Activated CD4-positive, alpha-beta memory T cell treated with anti-CD3 and anti-CD28 coated beads for 36 hours (primary cell): ENCODE data around the gene CBFB. TPM values are rescaled to one million over a fixed set of nuclear protein-coding genes. Genes with fewer than 3 reads are reported as not detected.
"Not testable (repeated sequence)": the region's sequence is repeated elsewhere in the genome, so short reads cannot be mapped to it uniquely, and the experiment has no call there.

Source experiments
- CTCF ChIA-PET: fragments of 350-600 bp; sonication (Branson Sonifier 250); formaldehyde crosslinking; loops from one replicate; lab custom pipeline; 2021; ENCODE audit warnings: antibody characterized with exemption, inconsistent platforms; lab: Charles Lee
- POLR2A ChIA-PET: fragments of 350-600 bp; sonication (Branson Sonifier 250); formaldehyde crosslinking; loops from one replicate; lab custom pipeline; 2021; ENCODE audit warnings: antibody characterized with exemption; lab: Charles Lee
- DNase-seq: peaks from one replicate; pipeline ENCODE4 v3.0.0-alpha.2; 2020
- H3K27ac Mint-ChIP-seq: one replicate; pipeline ENCODE4 v1.8.0; 2021; ENCODE audit warnings: mixed read lengths
- H3K27me3 Mint-ChIP-seq: one replicate; pipeline ENCODE4 v1.8.0; 2021; ENCODE audit warnings: mixed read lengths
- H3K36me3 Mint-ChIP-seq: one replicate; pipeline ENCODE4 v1.8.0; 2021; ENCODE audit warnings: mixed read lengths
- H3K4me1 Mint-ChIP-seq: one replicate; pipeline ENCODE4 v1.8.0; 2021; ENCODE audit warnings: low read depth, mixed read lengths
- H3K4me3 Mint-ChIP-seq: one replicate; pipeline ENCODE4 v1.8.0; 2021; ENCODE audit warnings: mild to moderate bottlenecking, mixed read lengths
- H3K9me3 Mint-ChIP-seq: one replicate; pipeline ENCODE4 v1.8.0; 2021; ENCODE audit warnings: mixed read lengths
- intact Hi-C: fragments of 100-400 bp; cut with micrococcal nuclease; formaldehyde crosslinking; loops from one replicate; pipeline ENCODE4 v1.15.1; 2023
- total RNA-seq, 2 experiments: library from RNA; stranded (reverse); gene quantifications; one replicate each; pipeline ENCODE4 v1.2.3, GENCODE V29; 2021

The CBFB gene
- total RNA-seq = 100 to 1,000 TPM; 155 to 163 TPM

DNA sequence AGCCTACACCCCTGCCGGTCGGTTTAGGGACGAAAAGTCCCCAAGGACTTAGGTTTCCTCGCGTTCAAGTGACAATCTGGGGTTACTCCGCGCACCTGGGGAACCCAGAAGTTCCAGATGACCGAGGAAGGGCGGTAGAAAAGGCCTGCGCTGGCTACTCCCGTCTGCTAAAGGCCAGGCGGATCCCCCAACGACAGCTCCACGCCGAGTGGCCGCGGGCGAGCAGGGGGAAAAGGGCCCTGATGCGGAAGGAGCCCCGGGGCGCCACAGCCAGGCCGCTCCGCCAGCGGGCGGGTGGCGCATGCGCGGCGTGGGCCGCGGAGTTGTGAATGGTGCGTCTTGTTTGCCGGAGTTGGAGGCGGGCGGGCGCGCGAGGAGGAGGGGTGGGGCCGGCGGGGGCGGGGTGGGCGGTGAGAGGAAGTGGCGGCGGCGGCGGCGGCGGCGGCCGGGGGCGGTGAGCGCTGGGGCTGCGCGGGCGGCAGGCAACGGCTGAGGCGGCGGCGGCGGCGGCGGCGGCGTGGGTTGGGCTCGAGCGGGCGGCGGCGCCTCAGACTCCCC is at the start of gene CBFB:
Gene CBFB, plus strand, starts transcription at position 454 of the 558 bp plus-strand sequence. CDS start 259 bp downstream, outside the sequence.
- Mint-ChIP-seq H3K9me3 (no peaks in the 10 kb centered on the region), H3K36me3 (peaks cover 25% of the 10 kb centered on the region), H3K27me3 (no peaks in the 10 kb centered on the region), H3K27ac (peak within 1 kb of the TSS; percentile 93), H3K4me1 (peaks cover 39% of the 10 kb centered on the region), H3K4me3 (peak within 1 kb of the TSS; percentile 89)
- intact Hi-C loops = loop anchor here (1.0 to 5.0 kb wide), 2 partner anchors 27 to 534 kb away; partner anchors contain the start of gene CTCF
- CTCF ChIA-PET = interaction anchor here (0.9 to 8.0 kb wide), 10 partner anchors 9 to 161 kb away, joined by 3 to 56 read pairs (median 4); partner anchors contain the start of gene B3GNT9
- POLR2A ChIA-PET = interaction anchor here (0.7 to 3.7 kb wide), 11 partner anchors 10 to 134 kb away, joined by 3 to 21 read pairs (median 6); no protein-coding TSS in a partner anchor
- peak; percentile 94 for DNase-seq

- no peak for DNase-seq
- peak overlapping the region; percentile 100 for H3K27ac Mint-ChIP-seq
- CTCF ChIA-PET = interaction anchor here (0.7 to 4.6 kb wide), 10 partner anchors 19 to 202 kb away, joined by 3 to 29 read pairs (median 4); partner anchors contain the start of genes FBXL8, NAE1, PDP2 and TRADD
Measured at GRCh38 chr16:66983033-66983432, 45.9 kb upstream of the CBFB start.

GRCh38 chr16:66984892-66985311 is 44.0 kb upstream of the CBFB start:
- Mint-ChIP-seq H3K36me3 (peaks cover 22% of the 10 kb centered on the region), H3K27me3 (no peaks in the 10 kb centered on the region), H3K9me3 (no peaks in the 10 kb centered on the region), H3K4me3 (peak overlapping the region; percentile 55), H3K4me1 (peaks cover 63% of the 10 kb centered on the region), H3K27ac (peak overlapping the region; percentile 100)
- DNase-seq = peak; percentile 91
- POLR2A ChIA-PET = interaction anchor here (0.9 to 3.3 kb wide), 6 partner anchors 9 to 259 kb away, joined by 3 to 21 read pairs (median 8); partner anchors contain the start of genes FBXL8 and TRADD
- intact Hi-C loops = loop anchor here (1.0 to 2.0 kb wide), 6 partner anchors 15 to 327 kb away; partner anchors contain the start of genes FBXL8, MATCAP1 and TRADD
- CTCF ChIA-PET = interaction anchor here (1.1 to 4.6 kb wide), 8 partner anchors 29 to 201 kb away, joined by 3 to 29 read pairs (median 6); partner anchors contain the start of genes B3GNT9, FBXL8 and TRADD

More at GRCh38 chr16:66983033-66983432, 45.9 kb upstream of the CBFB start:
- no peaks in the 10 kb centered on the region for H3K9me3 Mint-ChIP-seq
- no peaks in the 10 kb centered on the region for H3K27me3 Mint-ChIP-seq
- H3K4me1 Mint-ChIP-seq = peaks cover 68% of the 10 kb centered on the region
- H3K36me3 Mint-ChIP-seq = peaks cover 22% of the 10 kb centered on the region
- intact Hi-C loops = no loop called here
- POLR2A ChIA-PET = interaction anchor here (1.0 to 3.3 kb wide), 5 partner anchors 17 to 177 kb away, joined by 3 to 24 read pairs (median 10); partner anchors contain the start of genes FBXL8 and TRADD
- no peak overlapping the region for H3K4me3 Mint-ChIP-seq

GRCh38 chr16:66986559-66986958 is 42.4 kb upstream of the CBFB start:
- no peak for DNase-seq
- peaks cover 17% of the 10 kb centered on the region for H3K36me3 Mint-ChIP-seq
- peak overlapping the region; percentile 65 for H3K4me3 Mint-ChIP-seq
- H3K9me3 Mint-ChIP-seq = no peaks in the 10 kb centered on the region
- ChIA-PET POLR2A (interaction anchor here (1.9 to 3.3 kb wide), 2 partner anchors 14 to 27 kb away, joined by 18 to 21 read pairs; no protein-coding TSS in a partner anchor), CTCF (interaction anchor here (2.1 to 4.6 kb wide), 2 partner anchors 27 to 31 kb away, joined by 8 to 24 read pairs; no protein-coding TSS in a partner anchor)
- peaks cover 54% of the 10 kb centered on the region for H3K4me1 Mint-ChIP-seq
- peak overlapping the region; percentile 100 for H3K27ac Mint-ChIP-seq
- no peaks in the 10 kb centered on the region for H3K27me3 Mint-ChIP-seq
- intact Hi-C loops = no loop called here

GRCh38 chr16:66988197-66988788 is 40.7 kb upstream of the CBFB start, which contains the start of gene CES4A:
Gene CES4A, plus strand, starts transcription at chr16:66988589. Its CDS starts 184 bp downstream, at chr16:66988773.
- H3K27ac Mint-ChIP-seq = peak within 1 kb of the TSS; percentile 74
- peak within 1 kb of the TSS; percentile 65 for H3K4me3 Mint-ChIP-seq
- no peaks in the 10 kb centered on the region for H3K27me3 Mint-ChIP-seq
- H3K4me1 Mint-ChIP-seq = peaks cover 42% of the 10 kb centered on the region
- H3K9me3 Mint-ChIP-seq = no peaks in the 10 kb centered on the region
- ChIA-PET POLR2A (interaction anchor here (1.3 kb wide), 1 partner anchor 25 kb away, joined by 3 read pairs; no protein-coding TSS in a partner anchor), CTCF (interaction anchor here (0.7 to 1.0 kb wide), 2 partner anchors 29 to 167 kb away, joined by 4 read pairs; no protein-coding TSS in a partner anchor)
- peak; percentile 58 for DNase-seq
- H3K36me3 Mint-ChIP-seq = peaks cover 11% of the 10 kb centered on the region
- intact Hi-C loops = no loop called here

DNA sequence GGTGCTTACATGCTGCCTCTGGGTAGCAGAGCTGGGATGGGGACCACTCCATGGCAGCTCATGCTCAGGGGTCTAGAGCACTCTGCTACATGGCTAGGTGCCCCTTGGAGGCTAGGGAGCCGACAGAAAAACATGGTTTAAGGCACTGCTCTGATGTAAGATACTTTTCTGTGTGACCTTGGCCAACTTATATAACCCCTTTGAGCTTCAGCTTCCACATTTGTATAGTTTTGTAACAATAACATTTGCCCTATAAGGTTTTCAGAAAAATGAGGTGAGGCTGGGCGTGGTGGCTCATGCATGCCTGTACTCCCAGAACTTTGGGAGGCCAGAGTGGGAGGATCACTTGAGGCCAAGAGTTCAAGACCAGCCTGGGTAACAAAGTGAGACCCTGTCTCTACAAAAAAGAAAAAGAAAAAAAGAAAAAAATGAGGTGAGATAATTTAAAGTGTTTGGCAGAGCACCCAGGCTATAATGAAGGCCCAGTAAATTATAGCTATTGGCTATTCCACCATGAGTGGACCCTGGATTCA is 37.3 kb upstream of the CBFB start:
- DNase-seq = no peak
- no peak overlapping the region for H3K27ac Mint-ChIP-seq
- H3K27me3 Mint-ChIP-seq = no peaks in the 10 kb centered on the region
- peaks cover 8% of the 10 kb centered on the region for H3K36me3 Mint-ChIP-seq
- no peaks in the 10 kb centered on the region for H3K9me3 Mint-ChIP-seq
- peaks cover 14% of the 10 kb centered on the region for H3K4me1 Mint-ChIP-seq
- H3K4me3 Mint-ChIP-seq = no peak overlapping the region
- intact Hi-C loops = no loop called here
- ChIA-PET POLR2A (interaction anchor here (0.9 to 1.4 kb wide), 2 partner anchors 10 to 38 kb away, joined by 3 to 5 read pairs; partner anchors contain the start of gene CBFB), CTCF (interaction anchor here (1.4 to 3.6 kb wide), 4 partner anchors 15 to 164 kb away, joined by 3 to 19 read pairs (median 14); no protein-coding TSS in a partner anchor)

GRCh38 chr16:66993558-66993957 is 35.4 kb upstream of the CBFB start:
- H3K27me3 Mint-ChIP-seq, DNase-seq, H3K9me3 Mint-ChIP-seq, CTCF ChIA-PET, H3K4me3 Mint-ChIP-seq, H3K4me1 Mint-ChIP-seq, intact Hi-C loops, H3K36me3 Mint-ChIP-seq, H3K27ac Mint-ChIP-seq, POLR2A ChIA-PET: not testable (repeated sequence)

GRCh38 chr16:66996324-66996982 is 32.5 kb upstream of the CBFB start:
- H3K4me3 Mint-ChIP-seq = no peak overlapping the region
- H3K9me3 Mint-ChIP-seq = no peaks in the 10 kb centered on the region
- POLR2A ChIA-PET = no interaction called here
- peaks cover 14% of the 10 kb centered on the region for H3K4me1 Mint-ChIP-seq
- H3K36me3 Mint-ChIP-seq = peaks cover 3% of the 10 kb centered on the region
- intact Hi-C loops = no loop called here
- no peak for DNase-seq
- CTCF ChIA-PET = no interaction called here
- no peak overlapping the region for H3K27ac Mint-ChIP-seq
- no peaks in the 10 kb centered on the region for H3K27me3 Mint-ChIP-seq

- Mint-ChIP-seq H3K27me3 (no peaks in the 10 kb centered on the region), H3K4me3 (no peak overlapping the region), H3K36me3 (peaks cover 3% of the 10 kb centered on the region), H3K4me1 (peaks cover 19% of the 10 kb centered on the region), H3K27ac (no peak overlapping the region), H3K9me3 (no peaks in the 10 kb centered on the region)
- intact Hi-C loops = no loop called here
- no peak for DNase-seq
- POLR2A ChIA-PET = interaction anchor here (1.5 kb wide), 1 partner anchor 21 kb away, joined by 3 read pairs; no protein-coding TSS in a partner anchor
- CTCF ChIA-PET = no interaction called here
Measured at GRCh38 chr16:66996983-66997358, 32.0 kb upstream of the CBFB start.

GRCh38 chr16:67000384-67001351 is 28.3 kb upstream of the CBFB start:
- intact Hi-C loops = loop anchor here (1.0 kb wide), 1 partner anchor 15 kb away; no protein-coding TSS in a partner anchor
- no peaks in the 10 kb centered on the region for H3K9me3 Mint-ChIP-seq
- peak overlapping the region; percentile 85 for H3K4me3 Mint-ChIP-seq
- H3K27me3 Mint-ChIP-seq = no peaks in the 10 kb centered on the region
- H3K36me3 Mint-ChIP-seq = peaks cover 11% of the 10 kb centered on the region
- H3K4me1 Mint-ChIP-seq = peaks cover 26% of the 10 kb centered on the region
- peak; percentile 74 for DNase-seq
- H3K27ac Mint-ChIP-seq = peak overlapping the region; percentile 82
- POLR2A ChIA-PET = interaction anchor here (0.6 to 2.8 kb wide), 8 partner anchors 9 to 159 kb away, joined by 3 to 21 read pairs (median 4); partner anchors contain the start of genes FBXL8 and TRADD
- CTCF ChIA-PET = interaction anchor here (0.9 to 1.4 kb wide), 4 partner anchors 11 to 155 kb away, joined by 3 to 6 read pairs (median 4); no protein-coding TSS in a partner anchor
